Bronchial epithelial cell (primary cell): Measurements from ENCODE around the gene TMEM132D. TPM values are rescaled to one million over a fixed set of nuclear protein-coding genes. Genes with fewer than 3 reads are reported as not detected.

Experiments
- DNase-seq: peaks from one replicate; pipeline ENCODE4 v3.0.0-alpha.2; 2010; ENCODE audit warnings: low read depth
- FAIRE-seq: peaks from 2 replicates; lab custom pipeline; 2011; peaks lifted over from hg19 to GRCh38; lab: Jason Lieb, UNC
- H3K27me3 ChIP-seq: 2 replicates; pipeline ENCODE4 v1.5.1; 2011; ENCODE audit warnings: low read length; ENCODE audit not compliant: control insufficient read depth, insufficient read depth
- H3K36me3 ChIP-seq: 2 replicates; pipeline ENCODE4 v1.5.1; 2011; ENCODE audit warnings: low read length; ENCODE audit not compliant: control insufficient read depth, insufficient read depth
- H3K4me3 ChIP-seq: 2 replicates; pipeline ENCODE4 v1.5.1; 2011; ENCODE audit warnings: mild to moderate bottlenecking, low read depth, low read length, control low read depth
- CTCF ChIP-seq: IDR thresholded peaks from 2 replicates; pipeline ENCODE4 v1.5.1; 2011; ENCODE audit warnings: mild to moderate bottlenecking, moderate library complexity, low read length, control low read depth, inconsistent platforms; ENCODE audit not compliant: insufficient read depth, severe bottlenecking
- total RNA-seq: library from RNA; depleted of rRNA; stranded (reverse); fragments of >200 nt; gene quantifications from 2 replicates; pipeline ENCODE4 v1.2.1, GENCODE V29; 2014

The TMEM132D gene
- total RNA-seq, 1 donor from 2014 or later = not detected

GRCh38 chr12:129393357-129393937, 510.4 kb downstream of the TMEM132D start:
- H3K27me3 ChIP-seq = no peaks in the 10 kb centered on the region
- TF ChIP-seq CTCF = no peak
- H3K36me3 ChIP-seq = no peaks in the 10 kb centered on the region
- H3K4me3 ChIP-seq = no peak overlapping the region
- no peak for DNase-seq
- FAIRE-seq = no peak

- no peak for DNase-seq
- H3K36me3 ChIP-seq = no peaks in the 10 kb centered on the region
- H3K27me3 ChIP-seq = no peaks in the 10 kb centered on the region
- FAIRE-seq = no peak
- no peak for TF ChIP-seq CTCF
- H3K4me3 ChIP-seq = no peak overlapping the region
Measured at GRCh38 chr12:129385637-129385990, 518.2 kb downstream of the TMEM132D start.

GRCh38 chr12:129383956-129384355, 519.9 kb downstream of the TMEM132D start:
- no peak for FAIRE-seq
- H3K4me3 ChIP-seq = no peak overlapping the region
- no peaks in the 10 kb centered on the region for H3K36me3 ChIP-seq
- no peak for TF ChIP-seq CTCF
- DNase-seq = no peak
- H3K27me3 ChIP-seq = no peaks in the 10 kb centered on the region

GRCh38 chr12:129381715-129382114, 522.1 kb downstream of the TMEM132D start:
- DNase-seq (no peak), FAIRE-seq (no peak)
- TF ChIP-seq CTCF = no peak
- Histone ChIP-seq H3K36me3 (no peaks in the 10 kb centered on the region), H3K27me3 (no peaks in the 10 kb centered on the region), H3K4me3 (no peak overlapping the region)

- H3K27me3 ChIP-seq = no peaks in the 10 kb centered on the region
- TF ChIP-seq CTCF = no peak
- H3K36me3 ChIP-seq = no peaks in the 10 kb centered on the region
- H3K4me3 ChIP-seq = no peak overlapping the region
- FAIRE-seq (no peak), DNase-seq (no peak)
Measured at GRCh38 chr12:129379076-129379804, 524.6 kb downstream of the TMEM132D start.

- no peak for TF ChIP-seq CTCF
- Histone ChIP-seq H3K4me3 (no peak overlapping the region), H3K36me3 (no peaks in the 10 kb centered on the region), H3K27me3 (no peaks in the 10 kb centered on the region)
- FAIRE-seq (no peak), DNase-seq (no peak)
Measured at GRCh38 chr12:129378496-129378895, 525.3 kb downstream of the TMEM132D start.
